GM21576 (cell line): ENCODE results near the gene ATP2C2.

Source experiments
- ATAC-seq: cut with Tn5 transposase; IDR thresholded peaks from one replicate; pipeline ENCODE4 v1.9.1; 2021; ENCODE audit warnings: mild to moderate bottlenecking, moderate library complexity; ENCODE audit not compliant: unreplicated experiment

Gene ATP2C2

GRCh38 chr16:84465154-84465553 lies 96.8 kb downstream of the ATP2C2 start:
- ATAC-seq, result no peak

GRCh38 chr16:84466692-84467091 lies 98.4 kb downstream of the ATP2C2 start:
- ATAC-seq, result no peak

GRCh38 chr16:84467256-84467655 lies 98.9 kb downstream of the ATP2C2 start:
- ATAC-seq, result no peak

GRCh38 chr16:84467709-84468108 lies 99.4 kb downstream of the ATP2C2 start:
- no peak for ATAC-seq

DNA sequence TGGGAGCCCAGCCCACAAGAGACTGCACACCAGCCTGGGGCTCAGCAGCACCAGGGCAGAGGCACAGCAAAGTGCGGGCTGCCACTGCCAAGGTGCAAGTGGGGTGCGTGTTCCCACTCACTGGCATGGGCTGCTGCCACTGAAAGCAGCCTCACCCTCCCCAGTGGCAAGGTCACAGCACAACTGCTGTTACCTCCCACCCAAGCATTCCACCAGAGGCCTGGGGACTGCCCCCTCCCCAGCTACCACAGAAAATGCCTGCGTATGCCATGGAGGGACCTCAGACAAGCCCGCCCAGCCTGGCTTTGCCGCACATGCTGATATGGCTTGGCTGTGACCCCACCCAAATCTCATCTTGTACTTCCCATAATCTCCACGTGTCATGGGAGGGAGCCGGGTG lies 103.0 kb downstream of the ATP2C2 start:
- no peak for ATAC-seq

DNA sequence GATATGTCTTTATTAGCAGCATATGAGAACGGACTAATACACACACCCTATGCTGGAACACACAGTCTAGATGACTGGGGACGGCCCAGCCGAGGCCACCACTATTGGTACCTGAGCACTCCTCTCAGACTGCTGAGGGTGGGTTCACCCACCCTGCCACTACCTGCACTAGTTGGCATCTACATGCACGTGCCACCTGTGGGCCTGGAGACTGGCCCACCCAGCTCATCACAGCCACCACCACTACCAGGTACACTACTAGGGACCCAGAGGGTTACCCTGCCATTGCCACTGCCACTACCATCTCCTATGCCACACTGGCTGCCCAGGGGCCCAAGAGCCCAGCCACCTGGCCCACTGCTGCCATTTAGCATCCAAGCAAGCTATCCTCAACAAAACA lies 103.6 kb downstream of the ATP2C2 start:
- ATAC-seq, result no peak

GRCh38 chr16:84475643-84476240 lies 107.4 kb downstream of the ATP2C2 start:
- ATAC-seq, result no peak

DNA sequence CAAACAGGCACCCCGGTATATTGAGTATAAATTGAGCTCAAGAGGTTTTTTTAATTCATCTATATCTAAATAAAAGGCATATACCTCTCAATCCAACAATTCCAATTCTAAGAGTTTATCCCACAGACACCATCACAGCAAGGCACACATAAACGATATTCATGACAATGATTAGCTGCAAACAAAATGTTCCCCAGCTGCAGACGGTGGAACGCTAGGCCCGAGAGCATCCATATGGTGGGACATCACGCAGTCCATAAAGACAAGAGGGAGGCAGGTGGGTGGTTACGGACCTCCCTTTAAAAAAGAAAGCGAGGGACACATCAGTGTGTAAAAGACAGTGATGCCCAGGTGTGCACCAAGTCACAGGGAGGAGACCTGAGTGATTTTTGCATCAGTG lies 108.1 kb downstream of the ATP2C2 start:
- ATAC-seq, result no peak

- no peak for ATAC-seq
These were observed 109.3 kb downstream of the ATP2C2 start for GRCh38 chr16:84477661-84478060.

DNA sequence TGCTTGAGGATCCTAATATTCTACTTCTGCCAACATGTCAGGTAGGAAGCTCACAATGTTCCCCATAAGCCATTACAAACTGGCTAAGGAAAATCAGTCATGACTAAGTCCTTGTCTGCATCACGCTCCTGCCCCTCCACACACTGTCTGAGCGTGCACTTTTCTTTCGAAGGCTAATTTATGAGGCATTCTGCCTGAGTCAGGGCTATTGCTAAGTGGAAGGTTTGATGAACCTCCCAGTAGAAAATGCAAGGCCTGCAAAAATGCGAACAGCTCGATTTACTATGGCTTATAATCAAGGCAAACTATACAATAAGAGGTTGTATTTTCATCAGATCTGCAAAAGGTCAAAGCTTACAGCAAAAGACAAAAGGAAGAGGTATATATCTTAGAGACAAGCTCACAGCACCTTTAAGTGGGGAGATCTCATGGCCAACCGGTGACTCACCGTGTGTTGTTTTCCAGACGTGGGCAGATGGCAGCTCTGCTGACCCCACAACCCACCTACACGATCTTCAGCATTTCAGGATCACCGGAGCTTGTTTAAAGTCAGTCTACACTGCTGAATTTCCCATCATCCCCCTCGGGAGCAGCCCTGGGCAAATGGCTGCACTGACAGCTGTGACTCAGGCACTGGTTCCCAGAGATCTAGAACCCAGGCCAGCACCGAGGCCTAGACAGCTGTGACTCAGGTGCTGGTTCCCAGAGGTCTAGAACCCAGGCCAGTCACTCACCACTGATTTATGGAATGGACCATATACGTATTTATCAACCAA lies 110.0 kb downstream of the ATP2C2 start:
- no peak for ATAC-seq

GRCh38 chr16:84479716-84480450 lies 111.5 kb downstream of the ATP2C2 start:
- no peak for ATAC-seq

DNA sequence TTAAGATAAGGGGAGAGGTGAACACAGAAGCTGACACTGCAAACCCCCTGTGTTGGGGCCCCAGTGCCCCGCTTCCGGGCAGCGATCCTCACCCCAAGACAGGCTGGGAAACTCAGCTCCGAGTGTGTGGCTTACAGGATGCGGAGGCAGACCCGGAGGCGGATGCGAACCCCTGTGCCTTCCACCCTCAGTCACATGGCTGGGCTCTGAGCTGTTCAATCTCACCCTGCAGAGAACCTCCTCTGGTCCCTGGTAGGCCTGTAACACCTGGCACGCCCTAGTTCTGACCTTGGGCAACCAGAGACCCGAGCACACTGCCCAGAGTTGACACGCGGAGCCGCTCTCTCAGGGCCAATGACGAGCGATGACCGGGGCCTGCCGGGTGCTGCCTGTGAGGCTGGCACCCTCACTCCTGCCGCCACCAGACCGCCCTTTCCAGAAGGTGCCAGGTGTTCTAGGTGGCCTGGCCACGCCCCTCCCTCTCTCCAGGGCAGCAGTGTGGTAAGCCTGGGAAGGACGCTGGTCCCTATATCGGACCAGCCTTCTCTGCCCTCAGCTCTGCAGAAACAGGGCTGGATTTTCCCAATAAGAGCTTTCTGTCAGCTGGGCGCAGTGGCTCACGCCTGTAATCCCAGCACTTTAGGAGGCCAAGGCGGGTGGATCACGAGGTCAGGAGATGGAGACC lies 112.9 kb downstream of the ATP2C2 start:
- ATAC-seq, result no peak

DNA sequence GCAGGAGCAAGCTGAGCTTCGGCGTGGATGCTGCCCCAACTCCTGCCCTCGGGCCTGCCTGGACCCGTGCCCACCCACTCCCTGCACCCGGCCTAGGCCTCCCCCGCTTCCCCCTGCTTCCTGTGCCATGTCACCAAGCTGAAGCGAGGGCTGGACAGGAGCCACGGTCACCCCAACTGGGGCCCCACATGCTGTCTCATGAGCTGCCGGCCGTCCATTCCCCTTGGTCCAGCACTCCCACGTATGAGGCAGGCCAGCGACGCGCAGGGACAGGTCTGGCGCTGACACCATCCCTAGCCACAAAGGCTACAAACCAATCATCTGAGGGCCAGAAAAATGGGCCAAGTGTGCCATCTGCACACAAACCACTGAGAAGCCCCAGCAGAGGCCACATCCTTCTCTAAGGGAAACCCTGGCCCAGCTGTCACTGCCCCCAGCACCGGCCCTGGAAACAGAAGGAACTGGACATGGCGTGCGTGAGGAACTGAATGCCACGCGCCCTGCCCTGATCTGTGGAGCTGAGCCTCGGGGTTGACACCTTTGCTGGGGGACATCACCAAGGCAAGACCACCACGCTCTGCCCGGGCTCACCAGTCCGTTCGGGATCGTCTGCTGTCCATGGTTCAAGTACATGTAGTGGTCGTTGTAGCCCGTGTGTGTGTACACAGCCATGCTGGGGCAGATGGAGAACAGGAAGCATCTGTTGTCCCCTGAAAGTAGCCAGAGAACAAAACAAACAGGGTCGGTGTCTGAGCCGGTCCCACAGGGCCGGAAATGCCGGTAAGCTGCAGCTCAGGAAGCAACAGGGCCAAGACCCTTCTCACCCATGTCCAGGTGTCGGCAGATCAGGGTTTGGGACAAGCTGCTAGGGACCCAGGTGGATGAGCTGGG lies 113.9 kb downstream of the ATP2C2 start:
- ATAC-seq, result no peak

DNA sequence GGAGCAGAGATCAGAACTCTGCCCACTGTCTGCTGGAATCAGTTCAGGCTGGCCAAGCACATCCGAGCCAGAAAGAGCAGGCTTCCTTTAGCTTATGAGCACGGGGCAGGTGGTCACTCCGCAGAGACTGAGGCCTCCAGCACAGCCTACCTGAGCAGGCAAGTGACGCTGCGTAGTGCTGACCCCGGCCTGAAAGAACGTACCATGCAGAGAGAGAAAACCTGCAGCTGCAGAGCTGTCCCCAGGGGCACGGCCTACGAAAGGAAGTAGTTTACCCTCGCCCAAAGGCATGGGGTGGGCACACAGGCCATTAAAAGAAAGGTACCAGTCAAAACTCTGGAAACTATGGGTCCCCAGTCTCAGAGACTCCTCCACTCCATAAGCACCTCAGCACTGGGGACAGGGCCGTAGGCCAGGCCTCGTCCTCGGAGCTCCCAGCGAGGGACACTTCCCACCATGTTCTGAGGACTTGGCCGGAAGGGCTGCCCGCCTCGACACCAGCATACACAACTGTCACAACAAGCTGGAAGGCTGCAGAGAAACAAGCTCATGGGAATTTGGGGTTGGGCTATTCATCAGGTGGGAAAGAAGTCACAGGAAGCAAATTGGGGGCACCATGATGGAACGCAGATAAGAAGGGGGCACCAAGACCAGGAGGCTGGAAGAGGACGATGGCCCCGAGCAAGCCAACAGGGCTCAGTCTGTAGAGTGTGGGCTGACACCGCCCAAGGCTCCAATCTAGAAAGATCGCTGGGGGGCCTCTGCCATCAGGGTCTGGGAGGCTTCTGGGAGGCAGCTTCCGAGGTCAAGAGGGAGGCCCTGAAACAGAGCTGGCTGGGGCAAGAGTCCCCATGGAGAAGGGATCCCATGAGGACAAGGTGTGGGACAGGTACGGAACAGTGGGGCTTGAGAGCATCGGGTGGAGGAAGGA lies 114.9 kb downstream of the ATP2C2 start:
- no peak for ATAC-seq

DNA sequence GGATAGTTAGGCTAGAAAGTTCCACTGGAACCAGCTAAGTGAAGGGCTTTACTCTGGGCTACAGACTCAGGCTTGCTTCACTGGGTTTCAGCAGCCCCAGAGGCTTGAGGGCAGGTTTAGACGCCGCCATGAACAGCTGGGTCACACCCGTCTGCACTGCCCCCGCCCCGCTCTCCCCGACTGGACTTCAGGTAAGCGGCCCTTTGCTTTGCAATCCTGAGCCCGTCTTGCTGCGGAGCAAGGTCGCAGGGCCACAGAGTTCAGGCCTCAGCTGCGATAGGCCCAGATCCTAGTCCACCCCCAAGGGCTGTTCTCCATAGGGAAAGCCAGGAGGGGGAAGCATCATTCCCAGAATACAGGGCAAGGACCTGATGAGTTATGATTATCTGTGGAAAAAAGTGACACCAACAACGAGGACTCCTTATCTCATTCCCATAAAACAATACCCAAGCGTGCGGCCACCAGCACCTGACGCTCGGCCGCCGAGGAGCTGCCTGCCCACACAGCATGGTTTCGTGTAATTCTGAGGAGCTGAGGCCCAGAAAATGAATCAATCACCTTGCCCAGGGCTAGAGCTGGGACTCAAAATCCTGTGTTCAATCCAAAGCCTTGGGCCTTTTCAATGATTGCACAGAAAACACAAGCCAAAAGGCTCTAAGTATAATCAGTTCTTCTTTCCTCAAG lies 115.7 kb downstream of the ATP2C2 start:
- ATAC-seq, result no peak

DNA sequence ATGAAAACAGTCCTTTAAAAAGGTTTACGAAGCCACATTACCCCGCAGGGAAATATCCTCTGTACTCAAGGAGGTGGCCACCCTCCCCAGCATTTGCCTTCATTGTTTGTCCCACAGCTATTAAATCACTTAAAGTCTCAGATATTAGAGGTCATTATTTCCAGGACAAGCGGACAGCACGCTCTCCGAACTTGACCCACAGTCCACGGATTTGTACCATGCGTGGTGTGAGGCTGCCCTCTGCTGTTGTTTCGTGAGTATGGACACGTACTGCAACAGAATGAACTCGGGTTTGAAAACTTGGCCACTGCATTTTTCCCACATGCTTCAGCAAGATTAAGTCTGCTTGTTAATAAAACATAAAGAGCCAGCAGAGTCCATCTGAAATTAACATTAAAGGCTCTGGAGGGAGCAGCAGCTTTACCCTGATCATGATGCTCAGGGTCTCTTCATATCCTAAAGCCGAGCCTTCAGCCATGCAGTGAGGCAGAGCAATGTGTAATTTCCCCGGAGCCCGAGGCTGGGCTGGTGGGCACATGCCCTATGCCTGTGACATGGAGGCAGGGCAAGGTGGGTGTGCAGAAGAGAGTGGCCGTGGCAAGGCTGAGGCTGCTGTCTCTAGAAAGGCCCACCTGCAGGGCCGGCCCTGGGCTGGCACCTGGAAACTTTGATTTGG lies 116.4 kb downstream of the ATP2C2 start:
- ATAC-seq, result no peak

- ATAC-seq, result no peak
These were observed 117.1 kb downstream of the ATP2C2 start for GRCh38 chr16:84485255-84486010.

DNA sequence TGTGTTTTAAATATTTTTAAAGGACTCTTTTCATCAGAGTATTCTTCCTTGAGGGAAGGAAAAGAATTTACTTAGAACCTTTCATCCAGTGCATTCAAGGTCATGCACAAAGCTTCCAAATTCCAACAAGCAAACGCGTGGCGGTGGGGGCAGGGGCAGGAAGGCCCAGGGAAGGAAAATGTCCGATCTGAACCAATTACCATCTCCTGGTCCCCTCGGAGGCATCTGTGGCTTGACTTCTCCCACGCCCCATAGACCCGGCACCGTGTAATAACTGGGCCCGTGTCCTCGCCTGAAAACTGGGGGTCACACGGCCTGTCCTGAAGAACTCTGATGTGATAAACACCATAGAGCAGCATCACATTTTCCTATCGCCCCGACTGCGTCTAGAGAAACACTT lies 117.8 kb downstream of the ATP2C2 start:
- ATAC-seq, result no peak
